Adipose tissue (tissue), 3 donors: ENCODE data around the gene CATSPER1. TPM values are rescaled to one million over a fixed set of nuclear protein-coding genes. Genes with fewer than 3 reads are reported as not detected.
"Not testable (repeated sequence)": the region's sequence is repeated elsewhere in the genome, so short reads cannot be mapped to it uniquely, and the experiment has no call there.

Experiments
- H3K27ac ChIP-seq: one replicate; pipeline ENCODE4 v1.5.1; 2013; ENCODE audit warnings: low read depth, low read length
- WGBS, 3 donors: extraction: QIAGEN DNeasy Blood & Tissue Kit; methylation state at CpG; one replicate each; pipeline ENCODE4 v1.1.7; 2013; 5-methylcytosine and 5-hydroxymethylcytosine counted together
- polyA plus RNA-seq, 3 donors: library from polyadenylated mRNA; stranded (reverse); fragments of 200-250 nt; gene quantifications; one replicate each; pipeline ENCODE4 v1.2.3, GENCODE V29; 2013
- donor health status: healthy with polysubstance abuse.
- donor health status: Bipolar disorder and iron deficiency.
- donor health status: healthy.

Gene CATSPER1
- polyA plus RNA-seq, 3 donors = 0.02 to 0.16 TPM; not detected in 1

DNA sequence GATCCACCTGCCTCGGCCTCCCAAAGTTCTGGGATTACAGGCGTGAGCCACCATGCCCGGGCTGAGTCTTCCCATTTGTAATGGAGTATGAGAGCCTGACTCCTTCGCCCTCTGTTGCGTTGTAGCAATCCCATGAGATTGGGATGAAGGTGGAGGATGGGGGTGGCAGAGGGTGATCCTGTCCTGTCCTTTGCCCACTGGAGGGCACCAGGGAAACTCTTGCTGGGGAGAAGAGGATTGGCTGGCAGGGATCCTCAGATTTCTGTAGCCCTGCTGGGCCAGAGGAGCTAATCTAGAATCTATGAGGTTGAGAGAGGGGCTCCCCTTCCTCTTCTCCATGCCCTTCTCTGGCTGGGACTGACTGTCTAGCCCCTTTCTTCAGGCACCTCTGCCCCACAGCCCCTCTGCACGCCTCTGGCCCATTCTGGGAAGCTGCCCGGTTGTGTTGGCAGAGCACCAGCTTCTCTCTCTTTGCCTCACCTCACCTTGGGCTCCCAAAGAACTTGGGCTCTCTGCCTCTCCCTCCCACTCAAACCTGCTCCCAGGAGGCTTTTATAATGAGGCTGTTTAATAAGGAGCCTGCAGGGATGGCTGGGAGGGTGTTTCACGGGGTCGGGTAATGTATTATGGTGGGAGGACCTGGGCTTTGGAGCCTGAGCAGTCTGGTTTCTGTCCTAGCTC lies 9.5 kb upstream of the CATSPER1 start:
- no peak overlapping the region for H3K27ac ChIP-seq
- WGBS, 3 donors = 67 to 72% (median 71%) methylated on average over 9 of the region's 9 CpGs

DNA sequence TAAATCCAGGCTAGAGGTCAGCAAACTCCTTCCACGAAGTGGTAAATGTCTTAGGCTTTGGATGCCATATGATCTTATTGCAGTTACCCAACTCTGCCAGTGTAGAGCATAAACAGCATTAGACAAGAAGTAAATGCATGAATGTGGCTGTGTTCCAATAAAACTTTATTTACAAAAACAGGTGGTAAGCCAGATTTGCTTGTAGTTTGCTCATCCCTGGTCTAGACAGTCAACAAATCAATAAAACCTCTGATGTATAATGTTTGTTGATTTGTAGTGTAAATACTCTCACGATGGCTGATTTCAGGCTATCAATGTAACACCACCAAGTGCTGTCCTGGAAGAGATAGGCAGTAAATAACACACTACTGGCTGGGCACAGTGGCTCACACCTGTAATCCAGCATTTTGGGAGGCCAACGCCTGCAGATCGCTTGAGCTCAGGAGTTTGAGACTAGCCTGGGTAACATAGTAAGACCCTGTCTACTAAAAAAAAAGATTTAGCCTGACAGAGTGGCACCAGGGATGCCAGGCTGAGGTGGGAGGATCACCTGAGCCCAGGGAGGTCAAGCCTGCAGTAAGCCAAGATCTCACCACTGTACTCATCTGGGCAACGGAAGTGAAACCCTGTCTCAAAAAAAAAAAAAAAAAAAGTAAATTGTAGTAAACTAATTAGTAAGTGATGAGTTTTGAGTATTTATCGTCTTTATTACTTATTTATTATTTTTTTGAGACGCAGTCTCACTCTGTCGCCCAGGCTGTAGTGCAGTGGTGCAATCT lies 6.9 kb upstream of the CATSPER1 start:
- no peak overlapping the region for H3K27ac ChIP-seq
- WGBS, 3 donors = 83 to 85% (median 84%) methylated on average over 8 of the region's 8 CpGs

DNA sequence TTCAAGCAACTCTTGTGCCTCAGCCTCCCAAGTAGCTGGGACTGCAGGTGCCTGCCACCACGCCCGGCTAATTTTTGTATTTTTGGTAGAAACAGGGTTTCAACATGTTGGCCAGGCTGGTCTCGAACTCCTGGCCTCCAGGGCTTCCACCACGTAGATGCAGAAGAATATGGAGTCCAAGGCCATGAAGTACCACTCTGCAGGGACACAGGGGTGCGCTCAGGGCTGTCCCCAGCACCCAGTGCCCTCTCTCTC lies 3.2 kb downstream of the CATSPER1 start:
- WGBS, 3 donors = 65 to 78% (median 72%) methylated on average over 5 of the region's 5 CpGs

DNA sequence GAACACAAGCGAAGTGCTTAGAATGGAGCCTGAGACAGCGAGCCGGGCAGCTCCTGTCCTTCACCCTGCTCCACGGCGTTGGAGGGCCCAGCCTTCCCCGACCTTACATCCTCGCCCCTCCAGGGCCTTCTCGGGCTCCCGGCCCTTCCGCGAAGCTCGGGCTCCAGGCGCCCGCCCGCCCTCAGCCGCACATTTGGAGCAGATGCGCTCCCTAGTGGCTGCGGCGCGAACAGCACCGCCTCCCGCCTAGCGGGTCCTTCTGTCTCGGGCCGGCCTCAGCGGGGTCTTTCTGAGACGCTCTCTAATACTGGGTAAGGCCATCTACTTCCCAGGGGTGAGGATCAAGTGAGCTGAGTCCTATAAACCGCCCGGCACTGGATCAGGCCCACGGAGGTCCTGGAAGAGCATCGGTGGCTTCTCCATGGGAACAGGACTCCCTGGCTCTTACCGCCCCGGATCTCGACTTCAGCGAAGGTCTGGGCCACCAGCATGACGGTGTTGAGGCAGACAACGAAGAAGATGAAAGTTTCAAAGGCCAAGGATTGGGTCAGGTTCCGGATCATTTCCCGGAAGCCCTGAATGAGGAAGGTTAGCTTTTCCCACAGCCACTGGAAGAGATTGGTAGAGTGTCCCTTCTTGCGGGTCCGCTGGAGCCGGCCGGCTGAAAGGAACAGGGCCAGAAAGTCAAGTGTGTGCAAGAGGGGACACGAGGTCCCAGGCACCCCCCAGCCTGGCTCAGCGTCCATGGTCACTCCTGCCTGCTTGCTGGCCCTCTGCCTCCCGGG lies 3.7 kb downstream of the CATSPER1 start:
- no peak overlapping the region for H3K27ac ChIP-seq
- WGBS, 3 donors = 15 to 20% (median 20%) methylated on average over 42 to 46 of the region's 46 CpGs

More for the DNA sequence above, 3.2 kb downstream of the CATSPER1 start:
- H3K27ac ChIP-seq = not testable (repeated sequence)

DNA sequence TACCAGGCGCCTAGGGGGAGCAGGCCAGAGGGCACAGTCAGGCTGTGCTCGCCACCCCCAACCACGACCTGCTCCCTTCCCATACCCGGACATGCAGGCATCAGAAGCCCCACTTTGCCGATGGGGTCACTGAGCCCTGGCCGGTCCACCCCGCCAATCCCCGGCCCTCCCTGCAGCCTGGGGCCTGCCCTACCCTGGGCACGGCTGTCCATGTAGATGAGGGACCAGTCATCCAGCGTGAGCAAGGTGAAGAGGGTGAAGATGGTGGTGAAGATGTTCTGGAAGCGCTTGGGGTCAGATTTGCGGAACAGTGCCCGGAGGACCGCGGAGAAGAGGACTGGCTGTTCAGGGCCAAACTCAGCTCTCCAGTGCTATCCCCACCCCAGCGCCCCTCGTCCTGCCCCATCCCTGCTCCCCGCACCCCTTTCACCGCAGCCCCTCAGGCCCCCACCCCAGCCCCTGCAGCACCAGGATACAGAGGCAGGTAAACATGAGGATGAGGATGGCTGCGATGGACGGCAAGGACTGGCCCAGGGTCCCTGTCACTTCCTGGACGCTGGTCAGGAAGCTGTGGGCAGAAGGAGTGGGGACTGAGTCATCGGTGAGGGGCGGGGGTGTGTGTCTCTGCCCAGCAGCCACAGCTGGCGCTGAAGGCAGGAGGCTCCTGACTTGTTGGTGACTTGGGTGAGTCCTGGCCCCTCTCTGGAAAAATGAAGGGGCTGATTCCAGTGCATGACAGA lies 5.5 kb downstream of the CATSPER1 start:
- WGBS, 3 donors = 76 to 88% (median 77%) methylated on average over 25 of the region's 25 CpGs
- H3K27ac ChIP-seq = no peak overlapping the region

DNA sequence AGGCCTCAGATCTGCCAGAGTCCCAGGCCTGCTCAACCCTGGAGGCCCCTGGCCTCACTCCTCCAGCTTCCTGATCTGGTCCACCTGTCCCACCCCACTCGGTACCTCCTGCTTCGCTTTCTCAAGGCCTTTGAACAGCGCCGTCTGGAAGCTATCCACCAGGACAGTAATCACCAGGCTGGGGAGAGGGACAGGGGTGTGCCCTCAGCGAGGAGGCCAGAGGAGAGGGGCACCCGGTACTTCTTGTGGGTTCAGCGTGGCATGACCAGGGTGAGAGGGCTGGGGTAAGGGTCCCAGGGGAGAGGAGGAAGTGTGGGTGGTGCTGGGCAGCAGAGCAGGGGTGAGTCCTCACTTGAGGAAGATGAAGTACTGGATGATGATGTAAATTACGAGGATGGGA lies 6.1 kb downstream of the CATSPER1 start:
- WGBS, 3 donors = 68 to 74% (median 74%) methylated on average over 8 of the region's 8 CpGs

DNA sequence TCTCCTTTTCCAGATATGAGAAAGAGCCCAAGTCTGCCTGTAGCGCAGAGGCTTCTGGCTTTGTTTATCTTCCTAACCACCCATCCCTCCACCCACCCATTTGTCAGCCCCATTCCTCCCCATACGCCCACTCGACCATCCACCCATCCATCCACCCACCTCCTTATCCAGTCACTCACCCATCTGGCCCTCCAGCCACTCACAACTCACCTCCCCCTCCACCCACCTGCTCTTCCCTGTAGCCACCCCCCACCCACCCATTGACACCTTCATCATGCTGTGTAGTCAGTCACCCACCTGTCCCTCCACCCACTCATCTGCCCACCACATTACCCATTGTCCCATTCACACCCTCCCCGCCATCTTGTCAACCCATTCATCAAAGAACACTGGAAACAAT lies 9.0 kb downstream of the CATSPER1 start:
- WGBS, 3 donors = 77 to 79% (median 77%) methylated on average over 4 of the region's 4 CpGs
- H3K27ac ChIP-seq = no peak overlapping the region

More for the DNA sequence above, 6.1 kb downstream of the CATSPER1 start:
- H3K27ac ChIP-seq = no peak overlapping the region

DNA sequence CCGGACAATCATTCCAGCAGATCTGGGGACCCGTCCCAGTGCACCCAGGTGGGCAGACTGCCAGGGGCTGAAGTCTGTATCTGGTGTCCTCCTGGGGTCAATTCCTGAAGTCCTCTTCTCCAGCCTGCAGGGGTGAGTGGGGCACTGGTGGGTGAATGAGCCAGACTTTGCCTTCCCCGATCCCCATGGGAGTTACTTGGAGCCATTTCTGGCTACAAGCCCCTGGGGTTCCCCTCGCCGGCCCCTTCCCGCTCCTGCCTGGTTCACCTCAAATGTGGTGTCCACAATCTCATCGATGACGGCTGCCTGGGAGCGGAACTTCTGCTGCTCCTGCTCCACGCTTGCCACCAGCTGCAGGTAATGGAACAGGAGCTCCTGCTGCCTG lies 9.5 kb downstream of the CATSPER1 start:
- 85 to 90% (median 87%) methylated on average over 9 to 10 of the region's 10 CpGs for WGBS, 3 donors
- no peak overlapping the region for H3K27ac ChIP-seq

DNA sequence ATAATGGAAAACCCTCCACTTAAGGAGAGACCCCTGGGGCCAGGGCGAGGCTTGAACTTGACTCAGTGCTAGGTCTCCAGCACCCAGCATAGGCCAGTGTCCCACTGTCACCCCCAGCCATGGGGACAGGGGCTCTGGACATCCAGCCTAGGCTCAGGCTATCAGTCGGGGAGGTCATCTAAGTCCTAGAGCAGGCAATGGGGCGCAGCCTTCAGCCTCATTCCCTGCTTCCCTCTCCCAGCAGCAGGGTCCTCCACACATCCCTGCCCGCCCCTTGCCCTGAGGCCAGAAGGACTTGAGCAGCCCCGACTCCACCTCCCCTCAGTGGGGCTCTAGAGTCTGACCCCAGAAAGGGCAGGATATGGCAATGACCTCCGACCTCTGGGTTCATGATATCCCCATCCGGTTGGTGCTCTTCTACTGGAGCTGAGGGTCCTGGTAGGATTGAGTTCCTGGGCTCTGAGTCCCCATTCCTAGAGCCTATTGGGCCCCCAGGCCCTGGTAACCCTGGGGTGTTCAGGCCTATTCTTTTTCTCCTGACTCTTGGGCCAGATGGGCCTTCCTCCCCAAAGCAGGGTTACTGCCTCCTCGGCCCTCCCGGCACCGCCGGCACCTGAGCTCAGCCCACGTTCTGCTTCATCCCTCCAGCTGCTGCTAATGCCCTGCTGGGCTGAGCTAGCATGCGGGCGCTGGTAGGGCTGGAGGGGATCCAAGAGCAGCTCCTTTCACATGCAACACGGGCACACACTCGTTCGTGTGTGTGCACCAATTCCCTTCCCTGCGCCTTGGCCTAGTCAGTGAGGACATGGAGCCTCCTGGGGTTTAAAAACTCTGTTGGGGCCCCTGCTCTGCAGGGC lies 10.1 kb downstream of the CATSPER1 start:
- H3K27ac ChIP-seq = no peak overlapping the region
- WGBS, 3 donors = 80 to 87% (median 85%) methylated on average over 16 to 18 of the region's 18 CpGs

DNA sequence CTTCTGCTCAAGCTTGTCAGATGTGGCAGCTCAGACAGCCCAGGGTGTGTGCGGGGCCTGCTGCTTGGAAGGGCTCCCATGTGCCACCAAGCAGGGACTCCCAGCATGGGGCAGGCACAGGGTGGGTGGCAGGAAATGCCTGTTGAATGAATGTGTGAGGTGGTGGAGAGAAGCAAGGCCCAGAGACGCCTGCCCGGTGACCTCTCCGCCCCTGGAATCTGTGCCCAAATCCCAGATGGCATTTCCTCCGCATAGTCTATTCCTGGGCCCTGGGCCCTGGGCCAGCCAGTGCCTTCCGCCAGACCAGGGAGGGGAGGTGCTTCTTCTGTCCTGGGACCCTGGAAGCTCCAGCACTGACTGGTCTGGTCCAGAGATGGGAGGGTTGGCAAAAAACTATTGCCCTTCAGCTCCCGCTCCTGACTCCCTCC lies 10.8 kb downstream of the CATSPER1 start:
- no peak overlapping the region for H3K27ac ChIP-seq
- WGBS, 3 donors = 59 to 76% (median 75%) methylated on average over 7 of the region's 7 CpGs

DNA sequence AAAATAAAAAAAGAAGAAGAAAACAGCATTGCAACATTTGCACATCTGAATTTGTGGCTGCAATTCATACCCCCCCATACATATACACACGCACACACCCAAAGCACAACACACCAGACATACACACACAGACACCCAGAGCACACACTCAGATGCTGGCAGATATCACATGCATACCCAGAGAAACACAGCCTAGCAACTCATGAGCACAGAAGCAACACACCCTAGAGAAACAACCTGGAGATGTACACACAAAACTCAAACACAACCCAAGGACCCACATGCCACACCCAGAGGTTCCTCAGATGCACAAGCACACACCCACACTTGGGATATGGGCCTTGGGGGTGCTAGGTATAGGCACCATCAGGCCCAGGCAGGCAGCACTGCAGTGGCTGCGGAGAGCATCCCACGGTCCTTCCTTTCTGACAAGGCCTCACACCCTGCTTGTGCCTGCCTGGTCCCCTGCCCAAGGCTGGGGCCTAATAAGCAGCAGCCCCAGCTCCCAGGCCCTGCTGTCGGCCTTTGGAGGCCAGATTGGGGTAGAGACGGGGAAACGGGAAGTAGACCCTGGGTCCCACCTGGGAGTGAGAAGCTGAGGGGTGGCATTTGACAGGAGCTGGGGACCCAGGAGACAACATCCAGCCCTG lies 11.3 kb downstream of the CATSPER1 start:
- no peak overlapping the region for H3K27ac ChIP-seq
- 82 to 87% (median 83%) methylated on average over 6 of the region's 6 CpGs for WGBS, 3 donors

DNA sequence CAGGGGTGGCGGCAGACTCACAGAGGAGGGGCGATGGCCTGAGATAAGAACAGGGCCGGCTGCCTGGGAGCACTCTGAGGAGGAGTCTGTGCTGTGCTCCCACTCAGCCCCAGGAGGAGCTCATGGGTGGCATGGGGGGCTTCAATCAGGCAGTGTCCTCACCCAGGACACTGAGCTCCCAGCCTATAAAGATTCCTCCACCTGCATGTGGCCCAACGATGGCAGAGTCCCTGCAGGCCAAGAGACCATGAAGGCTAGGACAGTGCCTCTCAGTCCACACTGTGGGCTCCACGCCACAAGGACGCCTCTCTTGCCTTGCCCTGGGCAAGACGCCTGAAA lies 12.5 kb downstream of the CATSPER1 start:
- no peak overlapping the region for H3K27ac ChIP-seq
- 62 to 80% (median 78%) methylated on average over 7 of the region's 7 CpGs for WGBS, 3 donors

DNA sequence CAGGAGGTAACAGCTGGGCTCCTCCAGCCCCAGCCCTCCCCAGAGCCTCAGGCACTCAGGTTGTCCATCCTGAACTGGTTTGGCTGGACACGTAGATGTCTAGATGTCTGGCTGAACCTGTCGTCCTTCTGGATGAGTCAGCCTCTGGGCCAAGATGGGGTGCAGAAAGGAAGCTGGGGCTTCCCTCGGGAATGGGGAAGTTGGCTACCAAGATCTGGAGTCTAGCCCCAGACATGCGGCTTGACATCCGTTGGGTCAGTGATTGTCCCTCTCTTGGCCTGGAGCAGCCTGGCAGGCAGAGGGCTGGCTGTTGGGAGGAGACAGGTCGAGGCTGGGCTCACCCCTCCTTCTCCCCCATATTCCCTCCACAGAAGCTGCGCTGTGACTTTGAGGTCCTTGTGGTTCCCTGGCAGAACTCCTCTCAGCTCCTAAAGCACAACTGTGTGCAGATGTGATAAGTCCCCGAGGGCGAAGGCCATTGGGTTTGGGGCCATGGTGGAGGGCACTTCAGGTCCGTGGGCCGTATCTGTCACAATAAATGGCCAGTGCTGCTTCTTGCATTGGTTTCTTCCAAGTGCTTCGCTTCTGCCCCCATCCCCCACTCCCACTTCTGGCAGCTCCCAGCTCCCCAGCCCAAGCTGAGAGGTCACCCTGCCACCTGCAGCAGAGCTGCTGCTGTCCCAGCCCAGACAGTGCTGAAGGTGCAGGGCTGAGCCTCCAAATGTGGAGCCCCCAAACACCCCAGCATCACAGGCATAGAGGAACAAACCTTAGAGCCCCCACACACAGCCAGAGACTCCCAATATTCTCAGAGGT lies 13.1 kb downstream of the CATSPER1 start:
- WGBS, 3 donors = 41 to 51% (median 49%) methylated on average over 12 of the region's 12 CpGs
- no peak overlapping the region for H3K27ac ChIP-seq

DNA sequence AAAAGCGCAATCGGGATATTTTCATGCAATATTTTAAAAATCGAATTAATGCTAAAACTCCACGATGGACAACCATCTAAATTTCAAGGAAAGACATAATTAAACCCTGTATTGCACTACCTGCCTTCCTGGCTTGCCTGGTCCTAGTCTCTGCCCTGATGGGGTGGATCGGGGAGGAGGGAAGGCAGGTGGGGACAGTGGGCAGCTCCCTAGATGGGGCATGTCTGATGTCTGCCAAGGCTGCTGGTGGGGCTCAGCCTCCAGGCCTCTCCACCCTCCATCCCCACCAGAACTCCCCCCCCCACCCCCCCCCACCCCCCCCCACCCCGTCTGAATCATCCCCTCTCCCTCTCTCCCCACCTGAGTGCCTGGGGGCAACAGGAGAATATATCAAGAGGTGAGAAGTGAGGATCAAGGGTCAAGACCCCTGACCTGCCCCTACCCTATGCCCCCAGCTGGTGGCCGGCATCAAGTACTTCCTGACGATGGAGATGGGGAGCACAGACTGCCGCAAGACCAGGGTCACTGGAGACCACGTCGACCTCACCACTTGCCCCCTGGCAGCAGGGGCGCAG lies 13.8 kb downstream of the CATSPER1 start:
- WGBS, 3 donors = 55 to 63% (median 56%) methylated on average over 11 of the region's 12 CpGs
- no peak overlapping the region for H3K27ac ChIP-seq

DNA sequence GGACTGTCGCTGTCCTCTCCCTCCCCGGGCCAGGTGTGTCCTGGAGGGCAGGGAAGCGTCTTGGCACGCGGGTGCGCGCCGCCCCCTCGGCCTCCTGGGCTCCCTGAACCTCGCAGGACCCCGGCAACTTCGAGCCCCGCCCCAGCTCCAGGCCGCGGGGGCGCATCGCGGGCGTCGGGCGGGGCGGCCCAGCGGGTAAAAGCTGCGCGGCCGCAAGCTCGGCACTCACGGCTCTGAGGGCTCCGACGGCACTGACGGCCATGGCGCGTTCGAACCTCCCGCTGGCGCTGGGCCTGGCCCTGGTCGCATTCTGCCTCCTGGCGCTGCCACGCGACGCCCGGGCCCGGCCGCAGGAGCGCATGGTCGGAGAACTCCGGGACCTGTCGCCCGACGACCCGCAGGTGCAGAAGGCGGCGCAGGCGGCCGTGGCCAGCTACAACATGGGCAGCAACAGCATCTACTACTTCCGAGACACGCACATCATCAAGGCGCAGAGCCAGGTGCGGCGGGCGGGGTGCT lies 14.4 kb downstream of the CATSPER1 start, which contains the start of gene CST6:
TSS of gene CST6 (plus strand) at position 224 of the 519 bp plus-strand sequence. CDS start at position 261, 37 bp downstream.
- WGBS, 3 donors = 6 to 8% (median 7%) methylated on average over 45 to 61 of the region's 61 CpGs
- no peak within 1 kb of the TSS for H3K27ac ChIP-seq

DNA sequence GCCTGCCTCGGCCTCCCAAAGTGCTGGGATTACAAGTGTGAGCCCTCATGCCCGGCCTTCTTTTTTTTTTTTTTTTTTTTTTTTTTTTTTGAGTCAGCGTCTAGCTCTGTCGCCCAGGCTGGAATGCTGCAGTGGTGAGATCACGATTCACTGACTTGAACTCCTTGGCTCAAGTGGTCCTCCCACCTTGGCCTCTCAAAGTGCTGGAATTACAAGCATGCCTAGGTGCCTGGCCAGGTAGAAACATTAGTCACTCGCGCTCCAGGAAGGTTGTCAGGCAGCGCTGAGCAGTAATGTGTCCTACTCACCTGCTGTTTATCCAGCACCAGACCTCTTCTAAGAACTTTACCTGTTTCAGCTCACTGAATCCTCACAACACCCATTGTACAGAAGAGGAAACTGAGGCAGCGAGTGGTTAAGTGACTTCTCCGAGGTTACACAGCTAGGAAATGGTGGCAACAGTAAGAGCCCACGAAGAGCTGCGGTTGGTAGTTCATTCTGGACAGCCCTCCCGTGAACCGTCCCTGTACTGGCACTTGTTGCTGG lies 15.0 kb downstream of the CATSPER1 start:
- 33 to 54% (median 54%) methylated on average over 13 to 14 of the region's 14 CpGs for WGBS, 3 donors
- H3K27ac ChIP-seq = no peak overlapping the region
